Cardiac septum (tissue), 1 donor: ENCODE data around the gene BCAS3. TPM values are rescaled to one million over a fixed set of nuclear protein-coding genes. Genes with fewer than 3 reads are reported as not detected.
"Not testable (repeated sequence)": the region's sequence is repeated elsewhere in the genome, so short reads cannot be mapped to it uniquely, and the experiment has no call there.

Experiments
- DNase-seq: peaks from one replicate; pipeline ENCODE4 v3.0.0-alpha.2; 2020; ENCODE audit warnings: low spot score
- intact Hi-C: fragments of 100-400 bp; cut with DNase I; formaldehyde crosslinking; loops from one replicate; pipeline ENCODE4 v1.14.0; 2022
- total RNA-seq: library from RNA; stranded (reverse); fragmentation: NEBNext Ultra II Directional; extraction: Animal tissue kit (Norgen Biotek cat#: 25700); gene quantifications from one replicate; pipeline ENCODE4 v1.2.1, GENCODE V29; 2021
- donor health status: DM: no; HTN: no; CAD: no.

BCAS3 gene
- total RNA-seq, 1 donor from 2014 or later = 14.8 TPM

DNA sequence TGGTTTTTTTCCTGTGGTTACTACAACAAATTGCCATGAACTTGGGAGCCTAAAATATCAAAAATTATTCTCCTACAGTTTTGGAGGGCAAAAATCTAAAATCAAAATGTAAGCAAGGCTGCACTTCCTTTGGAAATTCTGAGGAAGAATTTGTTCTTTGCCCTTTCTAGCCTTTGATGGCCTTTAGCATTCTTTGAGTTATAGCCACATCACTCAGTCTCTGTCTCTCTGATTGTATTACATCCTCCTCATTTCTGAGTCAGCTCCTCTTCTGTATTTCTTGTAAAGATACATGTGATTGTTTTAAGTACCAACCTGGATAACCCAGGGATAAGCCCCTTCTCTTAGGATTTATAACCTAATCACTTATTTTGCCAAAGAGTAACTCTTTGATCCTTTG lies 282.0 kb downstream of the BCAS3 start:
- intact Hi-C loops = no loop called here
- no peak for DNase-seq

DNA sequence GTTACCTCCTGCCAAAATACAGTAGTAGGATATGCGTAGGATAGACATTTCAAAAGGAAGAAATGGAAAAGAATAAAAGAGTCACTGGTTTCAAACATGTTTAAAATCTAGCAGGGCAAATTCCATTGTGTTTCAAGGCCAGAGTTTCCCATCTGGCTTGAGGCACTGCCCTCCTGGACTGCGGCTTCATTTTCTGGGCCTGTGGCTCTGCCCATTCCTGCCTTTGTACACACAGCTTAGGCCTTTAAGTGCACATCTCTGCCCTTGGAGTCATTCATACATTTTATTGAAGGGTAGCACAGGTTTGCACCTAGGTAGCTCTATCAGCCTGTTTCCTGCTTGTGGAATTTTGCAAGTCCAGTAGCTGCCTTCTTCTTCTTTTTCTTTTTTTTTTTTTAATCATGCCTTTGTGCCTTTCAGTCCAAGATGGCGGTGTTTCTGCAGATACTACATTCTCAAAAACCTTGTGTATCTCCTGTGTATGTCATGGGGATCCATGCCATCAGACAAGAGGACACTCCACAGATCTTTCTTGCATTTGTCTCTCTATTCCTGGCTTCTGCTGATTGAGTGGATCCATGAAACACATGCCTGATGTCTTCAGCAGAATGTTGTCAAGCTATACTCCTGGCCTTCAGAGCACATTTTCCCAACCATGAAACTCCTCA lies 282.9 kb downstream of the BCAS3 start:
- intact Hi-C loops = no loop called here
- DNase-seq = no peak

DNA sequence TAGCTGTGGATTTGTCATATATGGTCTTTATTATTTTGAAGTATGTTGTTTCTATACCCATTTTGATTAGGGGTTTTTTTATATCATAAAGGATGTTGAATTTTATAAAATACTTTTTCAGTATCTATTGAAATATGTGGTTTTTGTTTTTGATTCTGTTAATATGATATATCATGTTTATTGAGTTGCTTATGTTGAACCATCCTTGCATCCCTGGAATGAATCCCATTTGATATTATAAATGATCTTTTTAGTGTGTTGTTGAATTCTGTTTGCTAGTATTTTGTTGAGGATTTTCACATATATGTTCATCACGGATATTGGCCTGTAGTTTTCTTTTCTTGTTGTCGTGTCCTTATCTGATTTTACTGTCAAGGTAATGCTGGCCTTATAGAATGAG lies 286.5 kb downstream of the BCAS3 start:
- no peak for DNase-seq
- intact Hi-C loops = no loop called here

DNA sequence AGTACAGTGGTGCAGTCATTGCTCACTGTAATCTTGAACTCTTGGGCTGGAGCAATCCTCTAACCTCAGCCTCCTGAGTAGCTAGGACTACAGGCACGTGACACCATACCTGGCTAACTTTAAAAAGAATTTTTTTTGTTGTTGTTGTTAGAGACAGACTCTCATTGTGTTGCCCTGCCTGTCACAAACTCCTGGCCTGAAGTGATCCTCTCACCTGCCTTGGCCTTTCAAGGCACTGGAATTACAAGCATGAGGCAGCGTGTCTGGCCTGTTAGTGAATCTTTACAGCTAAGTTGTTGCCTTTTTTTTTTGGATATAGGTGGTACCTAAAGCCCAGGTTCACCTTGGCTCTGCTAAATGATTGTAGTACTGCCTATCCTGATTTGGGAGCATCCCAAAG lies 290.6 kb downstream of the BCAS3 start:
- intact Hi-C loops = no loop called here

DNA sequence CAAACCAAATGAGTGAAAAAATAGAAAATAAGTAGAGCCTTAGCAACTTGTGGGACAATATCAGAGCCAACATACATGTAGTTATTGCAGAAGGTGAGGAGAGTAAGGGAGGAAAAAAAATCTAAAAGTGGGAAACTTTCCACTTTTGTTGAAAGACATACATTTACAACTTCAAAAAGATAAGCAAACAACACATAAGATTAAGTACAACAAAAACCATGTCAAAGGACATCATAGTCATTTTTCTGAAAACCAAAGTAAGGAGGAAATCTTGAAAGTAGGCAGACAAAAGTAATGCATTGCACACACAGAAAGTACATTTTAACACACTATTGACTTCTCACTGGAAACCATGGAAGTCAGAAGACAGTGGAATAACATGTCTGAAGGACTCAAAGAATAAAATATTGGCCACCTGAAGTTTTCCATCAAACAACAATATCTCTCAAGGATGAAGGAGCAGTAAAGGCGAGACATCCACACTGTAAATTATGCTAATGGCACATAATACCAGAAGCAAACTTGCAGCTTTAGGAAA lies 291.9 kb downstream of the BCAS3 start:
- DNase-seq = no peak
- intact Hi-C loops = no loop called here

More for the DNA sequence above, 290.6 kb downstream of the BCAS3 start:
- DNase-seq = no peak

DNA sequence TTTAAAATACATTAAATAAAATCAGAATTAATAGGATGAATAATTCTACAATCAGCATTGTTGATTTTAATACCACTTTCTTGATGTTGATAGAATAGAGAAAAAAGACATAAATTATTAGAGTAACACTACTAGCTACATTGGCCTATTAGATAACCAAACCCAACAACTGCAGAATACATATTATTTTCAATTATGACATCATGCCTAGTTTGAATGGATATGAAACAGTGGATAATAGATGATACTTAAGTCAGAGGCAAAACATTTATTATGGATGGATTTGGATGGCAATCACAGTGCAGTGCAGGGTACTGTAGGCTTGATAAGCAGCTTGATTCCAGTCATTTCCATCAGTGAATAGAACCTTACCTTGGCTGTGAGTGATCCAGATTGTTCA lies 293.1 kb downstream of the BCAS3 start:
- intact Hi-C loops = no loop called here

DNA sequence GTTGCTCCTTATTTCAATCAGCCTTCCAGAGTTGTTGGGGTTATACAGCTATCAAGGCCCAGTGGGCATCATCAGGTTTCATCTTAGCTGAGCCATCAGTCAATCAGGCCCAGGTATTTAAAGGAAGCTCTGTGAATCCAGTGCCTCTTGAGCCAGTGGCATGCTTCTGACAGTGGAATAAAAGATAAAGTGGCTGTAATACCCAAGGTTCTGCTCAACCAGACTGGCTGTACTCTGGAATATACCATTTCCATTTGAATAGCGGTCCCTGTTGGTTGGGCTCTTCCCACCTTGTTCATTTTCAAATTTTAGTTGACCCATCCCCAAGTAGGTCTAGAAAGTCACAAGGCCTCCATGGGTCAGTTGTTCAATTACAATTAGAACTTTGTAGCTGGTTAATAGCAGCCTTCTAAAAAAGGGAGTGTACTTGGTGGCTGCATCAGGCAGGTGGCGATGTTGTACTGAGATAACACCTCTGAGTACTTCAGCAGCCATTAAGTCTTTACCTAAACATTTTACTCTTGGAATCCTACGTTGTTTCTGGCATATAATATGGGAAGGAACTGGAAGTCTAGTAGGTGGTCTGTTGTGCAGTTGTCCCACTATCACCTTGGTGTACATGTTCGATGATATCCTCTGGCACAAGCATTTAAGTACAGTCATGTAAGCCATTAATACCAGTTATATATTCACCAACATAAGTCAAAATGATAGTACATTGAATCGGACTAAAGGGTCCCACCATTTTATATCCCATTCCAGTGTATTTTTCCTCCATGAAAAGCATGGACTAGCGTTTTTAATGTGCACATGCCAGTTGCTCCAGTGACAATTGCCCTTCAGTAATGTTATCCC lies 294.1 kb downstream of the BCAS3 start:
- DNase-seq = no peak

More for the DNA sequence above, 293.1 kb downstream of the BCAS3 start:
- no peak for DNase-seq

DNA sequence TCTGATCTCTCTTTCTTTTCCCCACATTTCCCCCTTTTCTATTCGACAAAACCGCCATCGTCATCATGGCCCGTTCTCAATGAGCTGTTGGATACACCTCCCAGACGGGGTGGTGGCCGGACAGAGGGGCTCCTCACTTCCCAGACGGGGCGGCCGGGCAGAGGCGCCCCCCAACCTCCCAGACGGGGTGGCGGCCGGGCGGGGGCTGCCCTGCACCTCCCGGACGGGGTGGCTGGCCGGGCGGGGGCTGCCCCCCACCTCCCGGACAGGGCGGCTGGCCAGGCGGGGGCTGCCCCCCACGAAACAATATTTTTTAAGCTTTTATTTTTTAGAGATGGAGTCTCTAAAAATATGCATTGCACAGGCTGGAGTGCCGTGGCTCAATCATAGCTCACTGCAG lies 299.2 kb downstream of the BCAS3 start:
- DNase-seq, intact Hi-C loops: not testable (repeated sequence)

More for the DNA sequence above, 294.1 kb downstream of the BCAS3 start:
- intact Hi-C loops = no loop called here

DNA sequence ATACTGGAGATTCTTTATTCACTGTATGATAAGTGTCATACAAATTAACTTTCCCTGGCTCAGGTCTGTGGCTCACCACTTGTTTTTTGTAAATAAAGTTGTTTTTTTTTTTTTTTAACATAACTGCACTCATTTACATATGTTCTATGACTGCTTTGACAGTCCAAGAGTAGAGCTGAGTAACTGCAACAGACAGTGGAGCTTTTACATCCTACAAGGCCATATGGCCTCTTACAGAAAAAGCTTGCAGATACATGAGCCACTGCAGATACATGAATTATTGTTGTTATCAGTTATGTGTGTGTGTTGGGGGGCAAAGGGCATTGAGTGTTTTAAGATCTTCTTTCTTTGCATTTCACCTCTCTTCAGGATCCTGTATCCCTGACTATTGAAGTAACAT lies 311.7 kb downstream of the BCAS3 start:
- intact Hi-C loops = no loop called here
- DNase-seq = no peak

DNA sequence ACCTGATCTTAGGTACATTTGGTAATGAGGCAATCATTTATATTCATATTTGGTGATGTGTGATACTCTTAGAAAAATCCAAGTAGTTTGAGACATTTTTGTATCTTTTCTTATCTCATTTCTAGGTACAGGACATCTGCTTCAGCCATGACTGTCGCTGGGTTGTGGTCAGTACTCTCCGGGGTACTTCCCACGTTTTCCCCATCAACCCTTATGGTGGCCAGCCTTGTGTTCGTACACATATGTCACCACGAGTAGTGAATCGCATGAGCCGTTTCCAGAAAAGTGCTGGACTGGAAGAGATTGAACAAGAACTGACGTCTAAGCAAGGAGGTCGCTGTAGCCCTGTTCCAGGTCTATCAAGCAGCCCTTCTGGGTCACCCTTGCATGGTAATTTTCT lies 312.2 kb downstream of the BCAS3 start:
- DNase-seq = no peak
- intact Hi-C loops = no loop called here

DNA sequence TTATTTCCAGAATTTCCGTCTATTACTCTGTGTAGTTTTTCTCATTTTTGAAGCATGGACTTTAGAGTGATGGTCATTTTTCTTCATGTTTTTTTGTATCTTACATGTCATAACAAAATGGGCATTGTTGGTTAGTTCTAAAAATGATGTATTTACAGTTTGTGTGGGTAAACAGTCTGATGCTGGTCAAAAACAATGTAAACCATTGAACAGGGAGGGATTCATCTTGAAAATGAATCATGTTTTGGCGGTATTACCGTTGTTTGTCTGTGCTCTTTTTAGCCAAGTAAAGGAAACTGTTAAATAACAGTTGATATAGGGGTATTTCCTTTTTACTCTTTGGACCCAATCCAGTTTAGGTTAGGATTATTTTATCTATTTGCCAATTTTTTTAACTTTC lies 315.8 kb downstream of the BCAS3 start:
- intact Hi-C loops = no loop called here
- no peak for DNase-seq

DNA sequence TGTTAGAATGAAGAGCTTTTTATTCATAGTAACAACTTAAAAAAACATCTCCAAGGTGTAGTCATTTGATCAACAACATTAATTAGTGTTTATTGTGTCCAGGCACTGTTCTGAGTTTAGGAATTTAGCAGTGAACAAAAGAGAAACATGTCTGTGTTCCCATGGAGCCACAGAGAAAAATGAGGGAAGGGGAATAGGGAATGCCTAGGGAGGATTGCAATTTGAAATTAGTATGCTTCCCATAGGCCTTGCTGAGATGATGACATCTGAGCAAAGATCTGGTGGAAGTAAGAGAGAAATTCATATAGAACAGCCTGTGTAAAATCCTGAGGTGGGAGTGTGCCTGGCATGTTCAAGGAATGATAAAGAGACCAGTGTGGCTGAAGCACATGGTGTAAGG lies 318.0 kb downstream of the BCAS3 start:
- intact Hi-C loops = no loop called here
- no peak for DNase-seq

DNA sequence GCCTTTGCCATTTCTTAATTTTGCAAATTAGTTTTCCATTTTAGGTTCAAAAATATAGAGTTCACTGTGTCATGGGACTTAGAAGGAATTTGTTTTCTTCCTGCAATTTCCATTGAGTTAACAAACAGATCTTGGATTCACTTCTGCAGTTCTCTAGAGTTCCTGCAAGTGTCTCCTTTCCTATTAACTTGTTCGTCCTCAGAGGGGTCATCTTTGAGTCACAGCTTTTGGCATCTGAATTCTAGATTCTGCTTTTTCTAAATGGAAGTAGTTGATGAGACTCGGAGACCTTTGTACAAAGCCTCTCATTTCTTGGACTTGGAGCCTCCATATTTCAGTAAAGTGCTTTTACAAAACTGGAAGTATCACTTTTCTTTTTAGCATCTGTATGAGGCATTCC lies 323.3 kb downstream of the BCAS3 start:
- intact Hi-C loops = loop anchor here (2.0 to 10.0 kb wide), 4 partner anchors 134 to 411 kb away; no protein-coding TSS in a partner anchor
- DNase-seq = no peak

DNA sequence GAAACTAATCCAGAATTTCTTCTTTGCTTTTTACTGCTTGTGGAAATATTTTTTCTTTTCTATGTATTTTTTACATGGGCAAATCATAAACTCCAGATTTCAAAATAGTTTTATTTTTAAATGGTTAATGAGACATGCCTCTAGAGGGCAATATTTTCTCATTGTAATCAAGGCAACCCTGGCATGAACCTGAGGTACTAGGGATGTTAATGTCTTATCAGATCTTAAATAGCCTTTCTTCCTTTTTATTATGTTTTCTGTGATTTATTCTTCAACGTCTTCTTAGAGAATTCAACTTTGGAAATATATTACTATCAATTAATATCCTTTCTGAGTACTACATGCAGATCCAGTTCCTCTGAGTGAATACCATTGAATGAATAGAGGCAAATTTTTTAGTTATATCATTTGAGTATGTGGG lies 324.7 kb downstream of the BCAS3 start:
- intact Hi-C loops = loop anchor here (5.0 to 10.0 kb wide), 3 partner anchors 132 to 410 kb away; no protein-coding TSS in a partner anchor
- DNase-seq = no peak

DNA sequence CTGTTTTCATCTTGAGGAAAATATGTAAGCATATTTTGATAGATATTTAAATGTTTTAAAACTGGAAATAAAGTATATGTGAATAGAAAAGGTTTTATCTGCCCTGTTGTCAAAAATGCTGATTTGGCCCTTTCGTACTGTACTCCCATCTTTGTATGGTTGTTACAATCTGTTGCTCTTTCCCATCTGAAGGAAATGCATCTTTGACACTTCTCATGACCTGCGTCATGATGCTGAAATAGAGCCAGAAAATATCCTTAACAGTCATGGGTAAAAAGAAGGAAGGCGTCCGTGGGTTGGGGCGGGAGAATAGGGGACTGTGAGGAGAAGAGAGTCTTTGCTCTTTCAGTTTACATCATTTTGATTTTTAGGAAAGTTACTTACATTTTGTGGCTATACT lies 327.7 kb downstream of the BCAS3 start:
- intact Hi-C loops = loop anchor here (10.0 kb wide), 2 partner anchors 129 to 249 kb away; no protein-coding TSS in a partner anchor
- DNase-seq = no peak

DNA sequence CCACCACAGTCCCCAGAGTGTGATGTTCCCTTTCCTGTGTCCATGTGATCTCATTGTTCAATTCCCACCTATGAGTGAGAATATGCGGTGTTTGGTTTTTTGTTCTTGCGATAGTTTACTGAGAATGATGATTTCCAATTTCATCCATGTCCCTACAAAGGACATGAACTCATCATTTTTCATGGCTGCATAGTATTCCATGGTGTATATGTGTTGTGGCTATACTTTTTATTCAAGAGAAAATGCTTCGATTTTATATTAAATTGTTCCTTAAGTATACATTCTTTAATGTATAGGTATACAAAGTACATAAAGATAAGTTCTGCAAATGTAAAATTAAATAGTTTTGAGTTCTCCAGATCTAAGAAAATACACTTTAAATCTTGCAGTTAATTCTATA lies 328.3 kb downstream of the BCAS3 start:
- DNase-seq = not testable (repeated sequence)
- intact Hi-C loops = loop anchor here (10.0 kb wide), 2 partner anchors 129 to 249 kb away; no protein-coding TSS in a partner anchor

DNA sequence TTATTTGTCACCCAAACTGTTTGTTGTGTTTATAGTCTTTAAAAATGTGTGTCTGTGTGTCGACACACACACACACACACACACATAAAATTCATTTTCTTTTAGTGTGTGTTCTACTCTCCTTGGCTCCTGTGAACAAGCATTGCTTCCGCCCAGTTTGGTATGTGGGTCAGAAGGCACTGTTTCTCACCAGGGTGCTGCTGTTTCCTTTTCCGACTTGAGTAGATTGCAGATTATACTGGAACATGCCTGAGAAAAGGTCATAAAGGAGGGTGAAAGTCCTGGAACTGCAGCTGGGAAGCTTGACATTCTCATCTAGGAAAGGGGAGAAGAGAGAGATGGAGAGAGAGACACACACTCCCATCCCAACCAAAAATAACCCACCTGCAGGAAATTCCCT lies 330.3 kb downstream of the BCAS3 start:
- DNase-seq = no peak
- intact Hi-C loops = loop anchor here (10.0 kb wide), 2 partner anchors 127 to 247 kb away; no protein-coding TSS in a partner anchor

DNA sequence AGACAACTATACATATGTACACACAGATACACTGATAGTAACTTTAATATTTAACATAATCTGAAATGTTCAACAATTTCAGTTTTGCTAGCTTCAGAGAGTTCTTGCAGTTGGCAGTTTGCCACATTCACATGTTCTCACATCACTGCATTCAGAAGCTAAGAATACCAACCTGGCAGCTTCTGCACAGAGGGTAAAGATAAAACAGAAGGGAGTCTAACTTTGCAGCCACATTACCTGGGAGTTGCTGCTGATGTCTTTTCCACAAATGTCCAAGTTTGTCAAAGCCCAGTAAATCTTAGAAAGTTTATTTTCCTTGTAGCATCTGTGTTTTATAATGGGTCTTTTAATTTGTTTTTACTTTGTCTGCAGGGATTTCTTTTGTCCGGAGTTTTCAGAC lies 332.0 kb downstream of the BCAS3 start:
- no peak for DNase-seq
- intact Hi-C loops = loop anchor here (10.0 kb wide), 2 partner anchors 125 to 245 kb away; no protein-coding TSS in a partner anchor

DNA sequence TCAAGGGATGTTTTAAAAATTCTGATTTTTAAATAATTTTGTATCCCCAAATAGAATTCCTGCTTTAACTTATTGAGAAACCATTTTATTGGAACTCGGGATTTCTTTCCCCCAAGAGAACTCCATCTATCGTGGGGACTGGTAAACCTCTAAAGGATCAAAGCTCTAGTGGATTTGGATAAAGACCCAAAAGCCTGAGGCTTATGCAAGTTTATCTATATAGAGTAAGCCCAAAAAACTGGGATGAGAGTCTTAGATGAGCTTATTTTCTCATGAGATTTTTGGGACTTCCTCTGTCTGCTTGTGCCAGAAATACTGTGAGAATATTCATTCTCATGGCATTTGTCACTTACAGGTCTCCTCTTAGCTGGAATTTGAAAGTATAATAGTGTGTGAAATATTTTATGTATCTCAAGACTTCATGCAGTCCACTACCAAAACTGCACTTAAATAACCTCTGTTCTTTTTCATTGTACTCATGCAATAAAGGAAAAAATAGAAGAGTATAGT lies 333.1 kb downstream of the BCAS3 start:
- DNase-seq = no peak
- intact Hi-C loops = no loop called here

DNA sequence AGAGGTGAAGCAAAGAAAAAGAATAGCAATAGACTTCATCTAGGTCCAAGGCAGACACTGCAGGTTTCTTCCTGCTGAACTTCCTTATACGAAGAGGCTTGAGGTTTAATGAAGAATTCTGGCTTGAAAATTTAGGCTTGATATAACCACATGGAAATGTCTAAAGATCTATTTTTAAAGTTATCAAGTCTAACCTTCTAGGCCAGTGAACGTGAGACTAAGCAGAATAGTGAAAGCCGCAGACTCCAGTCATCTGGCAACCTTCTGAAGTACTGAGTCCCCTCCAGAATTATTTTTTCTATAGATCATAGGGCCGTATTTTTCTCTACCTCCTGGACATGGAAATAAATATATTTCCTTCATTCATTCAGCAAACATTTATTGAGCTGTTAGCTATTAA lies 333.6 kb downstream of the BCAS3 start:
- no peak for DNase-seq
- intact Hi-C loops = no loop called here
